Activated T-cell treated with anti-CD3 and anti-CD28 coated beads for 4 hours (primary cell): ENCODE data around the gene CTNNAL1.
"Not testable (repeated sequence)": the region's sequence is repeated elsewhere in the genome, so short reads cannot be mapped to it uniquely, and the experiment has no call there.

ENCODE experiments used
- DNase-seq: peaks from one replicate; pipeline ENCODE4 v3.0.0-alpha.2; 2020

The CTNNAL1 gene

GRCh38 chr9:108983885-108984284 is 29.4 kb downstream of the CTNNAL1 start:
- DNase-seq, result no peak

- no peak for DNase-seq
Measured at GRCh38 chr9:108980893-108981292, 32.4 kb downstream of the CTNNAL1 start.

GRCh38 chr9:108978205-108978604 is 35.1 kb downstream of the CTNNAL1 start:
- DNase-seq, result no peak

DNA sequence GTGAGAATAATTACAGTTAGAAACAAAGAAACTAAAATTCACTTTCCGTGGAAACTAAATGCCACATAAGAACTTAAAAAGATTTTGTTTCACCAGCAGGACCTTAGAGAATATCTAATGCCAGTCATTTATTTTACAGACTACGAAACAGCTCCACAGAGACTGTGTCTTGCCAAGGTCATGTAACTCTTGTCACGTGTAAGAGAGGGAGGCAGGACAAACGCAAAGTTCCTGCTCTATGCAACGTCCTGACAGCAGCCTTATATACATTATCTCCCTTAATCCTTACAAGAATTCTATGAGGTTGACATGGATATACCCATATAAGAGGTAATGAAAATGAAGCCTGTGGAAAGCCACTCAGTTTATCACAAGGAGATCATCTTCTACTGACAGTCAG is 39.4 kb downstream of the CTNNAL1 start:
- no peak for DNase-seq

- no peak for DNase-seq
Measured at GRCh38 chr9:108972626-108973209, 40.6 kb downstream of the CTNNAL1 start.

DNA sequence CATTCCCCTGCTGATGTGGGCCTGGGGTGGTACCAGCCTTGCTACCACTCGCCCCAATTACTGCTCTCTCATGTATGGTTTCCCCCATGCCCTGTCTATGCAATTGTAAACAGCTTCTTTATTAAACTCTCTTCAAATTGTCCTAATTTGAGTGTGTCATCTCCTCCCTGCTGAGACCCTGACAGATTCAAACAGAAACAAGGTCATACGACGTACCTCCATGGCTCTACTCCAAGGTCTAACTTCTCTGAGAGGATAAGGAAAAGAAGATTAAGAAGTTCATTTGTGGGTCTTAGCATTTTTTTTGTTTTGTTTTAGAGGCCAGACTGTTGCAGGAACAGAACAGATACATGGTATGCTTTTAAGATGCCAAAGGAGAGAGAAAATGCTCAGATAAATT is 41.1 kb downstream of the CTNNAL1 start:
- DNase-seq, result no peak

- DNase-seq, result not testable (repeated sequence)
Measured at GRCh38 chr9:108971392-108971791, 41.9 kb downstream of the CTNNAL1 start.

DNA sequence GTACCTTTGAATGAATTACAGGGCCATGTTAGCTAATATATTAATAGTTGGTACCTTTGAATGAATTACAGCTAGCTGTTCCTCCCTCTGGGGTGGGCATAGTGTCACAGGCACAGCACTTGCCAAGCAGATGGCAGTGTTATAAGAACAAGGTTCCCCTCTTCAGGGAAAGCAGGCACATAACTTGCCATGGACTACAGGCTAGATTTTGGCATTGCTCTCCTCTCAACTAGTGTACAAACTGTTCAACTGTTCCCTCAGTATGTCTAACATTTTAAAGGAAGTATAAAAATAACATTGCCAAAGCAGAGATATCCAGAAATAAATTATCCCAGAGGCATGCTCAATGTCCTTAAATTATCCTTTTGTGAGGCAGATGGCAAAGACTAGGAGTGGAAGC is 45.4 kb downstream of the CTNNAL1 start:
- DNase-seq, result no peak

GRCh38 chr9:108963459-108964143 is 49.7 kb downstream of the CTNNAL1 start:
- DNase-seq, result no peak

DNA sequence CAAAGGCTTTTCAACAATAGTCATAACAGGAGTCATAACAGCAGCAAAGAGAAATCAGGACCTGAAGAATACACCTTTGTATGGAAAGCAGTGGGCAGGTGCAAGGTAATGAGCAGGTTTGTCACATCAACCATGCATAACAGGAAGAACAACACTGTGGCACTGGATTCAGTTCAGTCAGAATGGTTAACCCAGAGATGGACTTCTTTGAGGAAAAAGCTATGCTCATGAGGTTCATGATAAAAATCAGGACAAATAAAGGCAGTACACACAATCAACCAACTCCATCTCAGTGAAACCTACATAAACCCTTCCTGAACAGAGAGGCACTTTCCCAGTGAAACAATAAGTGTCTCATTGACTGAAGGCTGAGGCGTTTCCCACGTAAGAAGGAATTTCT is 52.1 kb downstream of the CTNNAL1 start:
- DNase-seq, result no peak

DNA sequence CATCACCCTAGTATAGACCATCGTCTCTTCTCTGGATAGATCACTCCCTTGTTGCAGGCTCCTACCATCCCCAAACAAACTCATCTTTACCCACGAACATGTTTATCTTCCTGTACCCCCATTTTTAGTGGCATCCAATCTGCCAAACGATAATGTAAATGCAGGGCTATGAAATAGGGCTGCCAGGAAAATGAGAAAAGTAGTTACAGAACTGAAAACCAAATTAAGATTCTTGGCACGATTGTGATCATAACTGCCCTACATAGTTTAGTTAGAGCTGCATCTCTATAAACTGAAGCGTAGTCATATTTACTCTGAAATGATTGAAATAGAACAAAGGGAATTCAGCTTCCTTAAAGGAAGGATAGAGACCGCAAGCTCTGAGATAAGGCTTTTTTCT is 53.0 kb downstream of the CTNNAL1 start:
- no peak for DNase-seq

DNA sequence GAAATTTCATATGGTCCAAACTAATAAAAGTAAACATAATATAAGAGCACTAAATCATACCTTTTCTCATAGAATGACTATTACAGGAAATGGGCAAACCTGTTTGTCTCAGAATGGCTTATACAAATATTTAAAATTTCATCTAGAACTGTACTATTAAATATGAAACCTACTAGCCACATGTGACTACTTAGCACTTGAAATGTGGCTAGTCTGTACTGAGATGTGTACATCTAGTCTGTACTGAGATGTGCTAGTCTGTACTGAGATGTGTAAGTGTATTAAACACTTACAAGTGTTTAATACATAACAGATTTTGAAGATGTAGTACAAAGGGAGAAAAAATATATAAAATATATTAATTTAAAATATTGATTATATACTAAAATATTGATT is 56.7 kb downstream of the CTNNAL1 start:
- DNase-seq, result no peak

- DNase-seq, result no peak
Measured at GRCh38 chr9:108956022-108956630, 57.2 kb downstream of the CTNNAL1 start.

- no peak for DNase-seq
Measured at GRCh38 chr9:108953983-108954574, 59.2 kb downstream of the CTNNAL1 start.

GRCh38 chr9:108951578-108951977 is 61.7 kb downstream of the CTNNAL1 start:
- no peak for DNase-seq

DNA sequence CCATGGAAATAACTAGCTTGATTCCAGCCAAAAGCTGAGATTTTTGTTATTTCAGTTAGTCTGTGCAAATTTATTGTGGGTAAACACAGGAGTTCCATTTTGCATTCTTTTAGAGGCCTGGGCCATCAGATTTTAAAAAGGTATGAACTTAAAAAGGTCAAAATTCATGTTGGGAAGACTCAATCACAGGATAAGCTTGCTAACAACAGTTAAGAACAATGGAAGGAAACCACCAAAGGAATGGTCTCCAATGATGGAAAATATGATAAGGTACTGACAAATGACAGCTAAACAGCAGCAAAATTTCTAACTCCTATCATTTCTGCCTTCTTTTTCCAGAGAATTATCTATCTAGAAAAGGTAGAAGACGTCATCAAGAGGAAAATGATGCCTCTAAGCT is 63.1 kb downstream of the CTNNAL1 start:
- no peak for DNase-seq

DNA sequence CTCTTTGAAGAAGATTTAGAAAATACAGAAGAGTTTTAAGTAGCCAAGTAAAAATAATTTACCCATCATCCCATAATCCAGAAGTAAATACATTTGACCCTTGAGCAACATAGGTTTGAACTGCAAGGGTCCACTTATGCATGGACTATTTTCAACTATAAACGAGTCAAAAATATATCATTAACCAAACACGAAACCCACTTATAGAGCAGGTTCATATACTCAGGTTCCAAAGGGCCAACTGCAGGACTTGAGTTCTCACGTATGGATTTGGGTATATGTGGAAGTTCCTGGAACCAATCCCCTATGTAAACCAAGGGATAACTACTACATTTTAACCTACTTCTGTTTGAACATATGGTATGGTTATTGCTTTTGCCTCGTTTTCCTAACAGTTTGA is 73.3 kb downstream of the CTNNAL1 start:
- DNase-seq, result no peak

DNA sequence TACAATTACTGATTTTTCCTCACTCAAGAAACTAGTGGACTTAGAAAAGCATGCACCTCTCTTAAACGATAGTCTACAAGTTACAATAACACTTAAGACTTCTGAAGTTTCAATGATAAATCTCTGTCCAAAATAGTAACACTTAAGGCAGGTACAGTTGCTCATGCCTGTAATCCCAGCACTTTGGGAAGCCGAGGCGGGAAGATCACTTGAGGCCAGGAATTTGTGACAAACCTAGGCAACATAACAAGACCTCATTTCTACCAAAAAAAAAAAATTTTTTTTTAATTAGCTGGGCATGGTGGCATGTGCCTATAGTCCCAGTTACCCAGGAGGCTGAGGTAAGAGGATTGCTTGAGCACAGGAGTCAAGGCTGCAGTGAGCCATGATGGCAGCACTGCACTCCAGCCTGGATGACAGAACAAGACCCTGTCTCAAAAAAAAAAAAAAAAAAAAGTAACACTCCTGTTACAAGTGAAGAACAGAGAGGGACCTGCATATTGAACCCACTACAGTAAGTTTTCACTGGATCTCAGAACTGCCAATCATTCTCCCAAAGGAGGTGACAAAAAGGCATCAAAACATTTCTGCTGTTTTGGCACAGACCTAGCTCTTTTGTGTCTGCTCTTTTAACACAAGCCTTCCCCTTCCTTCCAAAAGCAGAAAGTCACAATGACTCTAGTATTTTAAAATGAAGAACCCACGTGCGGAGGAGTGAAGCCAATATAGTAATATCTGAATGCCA is 75.6 kb downstream of the CTNNAL1 start:
- no peak for DNase-seq

DNA sequence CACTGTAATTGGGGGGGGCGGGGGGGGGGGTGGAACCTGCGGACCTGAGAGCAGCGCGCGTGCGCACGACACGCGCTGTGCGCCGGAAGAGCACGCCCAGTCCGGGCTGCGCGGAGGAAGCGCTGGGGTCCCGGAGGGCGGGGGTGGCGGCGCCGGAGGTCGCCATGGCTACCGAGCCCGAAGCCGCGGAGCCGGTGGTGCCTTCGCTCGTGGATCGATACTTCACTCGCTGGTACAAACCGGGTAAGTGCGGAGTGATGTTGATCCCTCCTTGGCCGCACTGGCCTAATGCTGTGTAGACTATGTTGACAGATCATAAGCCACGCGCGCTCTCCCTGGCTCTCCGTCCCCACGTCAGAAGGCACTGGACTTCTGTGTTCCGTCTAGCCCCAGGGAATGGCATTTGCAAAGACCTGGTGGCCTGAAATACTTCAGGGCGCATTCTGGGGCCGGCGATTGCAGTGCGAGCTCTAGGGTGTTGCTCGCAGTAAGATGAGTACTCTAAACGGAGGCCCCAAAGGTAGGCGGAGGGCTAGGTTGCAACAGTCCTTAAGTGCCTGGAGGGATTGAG is 78.9 kb downstream of the CTNNAL1 start, which contains the start of gene ABITRAM:
Gene ABITRAM, plus strand, starts transcription at position 78 of the 571 bp plus-strand sequence. Its CDS starts 87 bp downstream, at position 165.
- DNase-seq, result peak; percentile 60

GRCh38 chr9:108933718-108934322 is 79.5 kb downstream of the CTNNAL1 start, which contains the start of gene ELP1:
Gene ELP1, minus strand, starts transcription at chr9:108934124. Its CDS starts 2,978 bp downstream, at chr9:108931146.
- peak; percentile 84 for DNase-seq

GRCh38 chr9:108933231-108933717 is 80.0 kb downstream of the CTNNAL1 start:
- no peak for DNase-seq

GRCh38 chr9:108928386-108928785 is 84.9 kb downstream of the CTNNAL1 start:
- no peak for DNase-seq
